Hematopoietic multipotent progenitor cell treated with erythropoietin and hydrocortisone succinate and interleukin-3 and kit ligand, for 8 days (in vitro differentiated cells): ENCODE results near the gene CENPO.

Experiments
- DNase-seq: peaks from one replicate; pipeline ENCODE4 v3.0.0-alpha.2; 2015

CENPO gene

DNA sequence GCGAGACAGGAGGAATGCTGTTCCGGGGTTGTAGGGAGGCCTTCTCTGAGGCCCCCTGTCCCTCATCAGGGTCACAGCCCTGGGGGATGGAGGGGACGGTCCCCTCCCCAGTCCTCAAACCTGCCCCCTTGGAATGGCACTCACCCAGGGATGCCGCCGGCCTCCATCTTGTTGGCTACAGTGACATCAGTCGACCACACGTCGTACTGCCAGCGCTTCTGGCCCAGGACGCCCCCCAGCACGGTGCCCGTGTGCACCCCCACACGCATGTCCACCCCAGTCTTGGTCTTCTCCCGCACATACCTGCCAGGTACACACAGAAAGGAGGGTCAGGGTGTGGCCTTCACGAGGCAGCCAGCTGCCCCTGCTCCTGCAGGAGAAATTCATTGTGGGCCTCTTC, 46.5 kb downstream of the CENPO start:
- DNase-seq: no peak

DNA sequence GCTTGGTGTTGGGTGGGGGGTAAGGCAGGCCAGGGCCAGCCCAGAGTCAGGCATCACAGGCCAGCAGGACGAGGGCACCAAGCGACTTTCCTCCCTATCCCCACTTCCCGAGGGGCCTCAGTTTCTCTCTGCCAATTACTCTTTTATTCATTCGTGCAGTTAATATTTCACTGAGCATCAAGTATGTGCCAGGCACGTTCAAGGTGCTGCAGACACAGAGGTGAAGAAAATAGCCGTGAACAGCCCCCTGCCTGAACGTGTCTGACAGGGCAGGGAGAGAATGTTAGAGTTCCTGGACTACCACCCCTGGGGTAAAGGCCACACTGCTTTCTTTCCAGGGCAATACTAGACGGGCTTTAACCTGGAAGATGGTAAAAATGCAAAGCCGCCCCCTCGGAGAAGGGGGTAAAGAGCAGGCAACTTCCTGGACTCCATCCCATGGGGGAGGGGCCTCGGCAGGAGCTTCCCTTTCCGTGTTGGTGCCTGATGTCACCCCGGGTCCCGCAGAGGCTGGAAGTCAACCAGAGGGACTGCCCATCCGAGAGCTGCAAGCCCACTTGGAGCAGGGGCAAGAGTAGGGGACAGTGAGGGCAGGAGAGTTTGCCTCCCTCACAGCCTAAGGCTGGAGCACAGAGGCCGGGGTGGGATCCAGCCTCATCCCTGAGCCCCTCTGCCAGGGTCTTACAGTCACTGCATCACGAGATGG, 47.1 kb downstream of the CENPO start:
- no peak for DNase-seq

DNA sequence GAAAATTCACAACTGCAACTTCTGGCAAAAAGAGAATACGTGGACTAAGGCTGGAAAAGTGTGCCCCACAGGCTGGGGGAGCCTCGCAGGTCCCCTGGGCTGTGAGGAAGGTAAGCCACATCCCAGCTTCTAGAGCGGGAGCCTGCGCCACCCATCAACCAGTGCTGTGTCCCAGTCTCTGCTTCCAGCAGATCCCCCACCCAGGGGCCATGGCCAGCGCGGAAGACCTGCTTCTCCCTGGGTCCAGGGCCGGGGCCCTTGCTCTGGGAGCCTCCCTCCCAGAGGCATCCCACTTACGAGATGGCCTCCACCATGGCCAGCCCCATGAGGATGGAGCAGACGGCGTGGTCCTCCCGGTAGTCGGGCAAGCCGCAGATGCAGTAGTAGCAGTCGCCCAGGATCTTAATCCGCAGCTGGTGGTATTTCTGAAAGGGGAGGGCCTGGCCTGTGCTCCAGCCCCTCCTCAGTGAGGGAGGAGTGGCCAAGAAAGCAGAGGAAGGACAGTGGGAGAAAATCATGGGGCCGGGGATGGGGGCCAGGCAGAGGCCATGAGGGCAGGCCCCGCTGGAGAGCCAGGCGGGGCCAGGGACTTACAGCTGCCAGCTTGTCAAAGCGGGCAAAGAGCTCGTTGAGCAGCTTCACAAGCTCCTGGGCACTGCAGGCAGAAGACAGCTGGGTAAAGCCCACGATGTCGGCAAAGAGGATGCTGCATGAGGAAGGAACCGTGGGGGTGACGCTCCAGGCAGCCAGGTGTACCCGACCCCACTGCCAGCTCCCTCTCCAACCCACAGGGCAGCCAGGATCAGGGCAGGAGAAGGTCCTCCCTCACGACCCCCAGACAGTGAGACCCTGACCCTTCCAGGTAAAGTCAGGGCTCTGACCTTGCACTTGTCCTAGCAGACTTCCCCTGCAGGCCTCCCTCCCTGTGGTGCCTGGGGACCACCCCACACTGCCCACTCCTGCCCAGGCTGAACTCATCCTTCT, 48.0 kb downstream of the CENPO start:
- no peak for DNase-seq

DNA sequence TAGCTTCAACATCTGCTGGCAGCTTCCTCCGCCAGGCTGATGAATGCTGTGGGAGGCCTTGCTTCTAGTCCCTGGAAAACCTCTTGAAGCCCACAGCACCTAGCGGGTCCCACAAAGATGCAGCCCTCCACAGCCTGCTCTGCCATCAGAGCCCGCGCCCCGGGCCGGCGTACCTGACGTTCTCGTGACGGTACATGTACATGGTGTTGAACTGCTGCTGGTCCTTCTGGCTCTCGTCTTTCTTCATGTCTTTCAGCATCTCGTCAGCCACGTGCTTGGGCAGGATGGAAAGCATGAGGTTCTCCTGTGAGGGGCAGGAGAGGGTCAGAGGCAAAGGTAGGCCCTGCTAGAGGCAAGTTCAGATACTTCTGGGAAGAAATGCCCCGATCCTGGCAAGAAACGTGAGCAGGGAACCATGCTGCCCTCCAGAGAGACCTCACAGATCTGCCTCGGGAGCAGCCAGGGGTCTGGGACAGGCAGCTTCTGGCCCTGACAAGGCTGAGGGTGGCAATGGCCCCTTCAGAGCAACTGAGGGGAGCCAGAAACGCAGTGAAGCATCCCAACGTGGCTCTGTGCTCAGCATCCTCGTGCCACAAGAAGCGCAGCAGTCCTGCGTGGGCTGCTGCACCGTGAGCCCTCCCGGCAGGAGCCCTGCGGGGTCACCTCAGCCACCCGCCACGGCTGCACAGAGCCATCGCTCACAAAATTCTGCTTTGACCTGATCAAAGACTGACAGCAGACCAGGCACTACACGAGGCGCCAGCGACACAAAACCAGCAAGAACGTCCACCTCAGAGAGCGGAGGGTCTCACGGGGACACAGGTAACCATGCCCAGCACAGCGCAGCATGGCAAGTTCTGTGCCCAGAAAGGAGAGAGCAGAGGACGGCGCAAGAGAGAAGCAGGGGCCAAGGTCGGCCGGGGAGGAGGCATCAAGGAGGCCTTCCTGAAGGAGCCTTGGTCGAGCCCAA, 49.1 kb downstream of the CENPO start:
- DNase-seq: no peak

DNA sequence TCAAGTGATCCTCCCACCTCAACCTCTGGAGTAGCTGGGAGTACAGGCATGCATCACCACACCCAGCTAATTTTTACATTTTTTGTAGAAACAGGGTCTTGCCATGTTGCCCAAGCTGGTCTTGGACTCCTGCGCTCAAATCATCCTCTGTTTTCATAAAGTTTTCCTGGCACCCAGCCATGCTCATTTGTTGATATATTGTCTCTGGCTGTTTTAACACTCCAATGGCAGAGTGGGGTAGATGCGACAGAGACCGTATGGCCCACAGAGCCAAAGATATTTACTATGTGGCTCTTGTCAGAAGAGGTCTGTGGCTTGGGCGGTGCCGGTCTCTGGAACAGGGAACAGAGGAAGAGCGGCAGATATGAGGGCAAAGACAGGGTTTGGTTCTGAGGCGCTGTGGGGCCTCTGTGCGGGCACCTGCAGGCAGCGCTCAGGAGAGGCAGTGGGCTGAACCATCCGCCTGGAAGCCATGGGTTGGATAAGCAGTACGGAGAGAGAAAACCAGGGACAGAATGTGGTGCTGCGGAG, 50.2 kb downstream of the CENPO start:
- DNase-seq: no peak

DNA sequence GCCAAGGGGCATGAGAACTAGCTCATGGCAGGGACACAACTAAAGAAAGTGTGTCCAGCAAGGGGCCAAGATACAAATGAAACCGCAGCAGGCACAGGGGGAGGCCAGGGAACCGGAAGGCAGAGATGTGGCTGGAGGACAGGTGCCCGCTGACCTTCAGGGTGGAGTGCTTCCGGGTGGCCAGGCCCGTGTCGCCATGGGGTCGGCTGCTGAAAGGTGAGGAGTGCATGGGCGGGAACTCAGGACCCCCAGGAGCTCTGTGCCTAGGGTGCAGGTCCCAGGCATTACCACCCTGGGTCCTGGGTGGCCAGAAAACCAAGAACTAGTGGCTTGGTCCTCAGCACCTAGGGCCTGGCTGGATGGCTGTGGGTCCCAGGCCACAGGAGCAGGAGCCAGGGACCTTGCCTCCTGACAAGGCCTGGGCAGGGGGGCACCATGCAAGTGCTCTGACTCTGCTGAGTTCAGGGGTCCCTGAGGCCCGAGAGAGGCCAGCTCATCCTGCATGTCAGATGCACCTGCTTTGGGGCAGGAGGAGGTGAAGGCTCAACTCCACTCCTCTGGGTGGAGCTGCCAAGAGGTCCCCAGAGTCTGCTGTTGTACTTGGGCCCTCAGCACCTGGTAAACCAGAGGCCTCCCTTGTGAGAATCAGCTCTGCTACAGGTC, 50.9 kb downstream of the CENPO start:
- DNase-seq: no peak

DNA sequence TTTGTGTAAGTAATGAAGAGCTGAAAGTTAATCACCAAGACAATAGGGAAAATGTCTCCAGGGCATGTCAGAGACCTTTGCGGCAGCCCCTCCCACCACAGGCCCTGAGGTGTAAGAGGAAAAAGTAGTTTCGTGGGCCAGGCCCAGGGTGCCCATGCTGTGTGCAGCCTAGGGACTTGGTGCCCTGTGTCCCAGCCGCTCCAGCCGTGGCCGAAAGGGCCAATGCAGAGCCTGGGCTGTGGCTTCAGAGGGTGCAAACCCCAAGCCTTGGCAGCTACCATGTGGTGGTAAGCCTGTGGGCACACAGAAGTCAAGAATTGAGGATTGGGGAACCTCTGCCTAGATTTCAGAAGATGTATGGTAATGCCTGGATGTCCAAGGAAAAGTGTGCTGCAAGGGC, 52.5 kb downstream of the CENPO start:
- DNase-seq: no peak

DNA sequence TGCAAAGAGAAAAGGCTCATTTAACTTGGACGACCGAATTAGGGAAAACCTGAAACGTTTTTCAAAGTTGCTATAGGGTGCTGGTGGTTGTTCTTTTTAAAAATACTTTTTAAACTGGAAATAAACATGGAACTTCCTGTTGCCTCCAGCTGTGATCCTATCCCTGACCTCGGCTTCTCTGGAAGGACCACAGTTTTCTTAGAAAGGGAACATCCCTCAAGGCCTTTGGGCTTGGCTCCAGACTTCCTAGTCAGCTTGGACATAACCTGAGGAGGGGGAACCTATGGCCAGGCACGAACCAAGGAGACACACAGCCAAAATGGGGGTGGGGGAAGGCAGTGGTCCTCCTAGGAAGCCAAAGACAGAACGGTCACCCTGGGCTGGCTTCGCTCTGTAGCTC, 57.7 kb downstream of the CENPO start:
- no peak for DNase-seq

DNA sequence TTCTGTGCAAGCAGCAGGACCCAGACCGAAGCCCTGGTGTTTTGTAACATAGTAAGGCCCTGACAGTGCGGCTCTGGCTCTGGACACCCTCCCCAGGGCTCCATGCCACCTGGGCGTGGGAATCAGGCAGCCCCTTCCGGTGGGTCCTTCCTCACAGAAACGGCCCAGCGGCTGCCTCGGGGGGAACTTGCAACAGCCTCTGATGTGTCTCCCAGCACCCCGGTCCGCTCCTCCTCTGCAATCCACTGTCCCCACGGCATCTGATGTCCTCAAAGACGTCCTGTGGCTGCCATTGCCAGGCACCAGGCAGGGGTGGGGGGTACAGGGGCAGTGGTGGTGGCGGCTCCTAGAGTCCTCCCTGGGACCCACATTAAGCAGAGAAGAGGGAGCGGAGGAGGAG, 58.8 kb downstream of the CENPO start:
- no peak for DNase-seq

DNA sequence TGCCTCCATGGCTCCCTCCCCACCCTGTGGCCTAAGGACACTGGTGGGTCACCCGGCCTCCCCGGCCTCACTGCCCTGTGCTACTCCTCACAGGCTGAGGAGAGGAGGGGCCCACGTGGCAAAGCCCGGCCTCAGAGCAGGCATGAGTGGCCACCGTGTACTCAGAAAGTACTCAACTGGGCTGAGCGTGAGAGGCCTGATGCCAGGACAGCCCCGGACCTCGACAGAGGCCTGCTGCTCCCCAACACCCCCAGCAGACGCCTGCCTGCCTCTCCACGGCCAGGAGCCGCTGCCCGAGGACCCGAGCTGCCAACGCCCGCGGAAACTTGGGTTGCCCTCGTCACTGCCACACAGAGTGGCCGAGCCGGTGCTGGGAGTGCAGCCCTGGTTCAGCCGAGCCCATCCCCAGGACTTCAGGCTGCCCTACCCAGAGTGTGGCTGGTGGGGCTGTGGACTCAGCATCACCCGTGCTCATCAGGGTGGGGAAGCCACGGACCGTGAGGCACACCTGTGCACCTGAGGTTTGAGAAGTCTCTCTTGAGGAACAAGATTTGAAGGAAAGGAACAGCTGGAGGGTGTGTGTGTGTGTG, 59.3 kb downstream of the CENPO start:
- no peak for DNase-seq

DNA sequence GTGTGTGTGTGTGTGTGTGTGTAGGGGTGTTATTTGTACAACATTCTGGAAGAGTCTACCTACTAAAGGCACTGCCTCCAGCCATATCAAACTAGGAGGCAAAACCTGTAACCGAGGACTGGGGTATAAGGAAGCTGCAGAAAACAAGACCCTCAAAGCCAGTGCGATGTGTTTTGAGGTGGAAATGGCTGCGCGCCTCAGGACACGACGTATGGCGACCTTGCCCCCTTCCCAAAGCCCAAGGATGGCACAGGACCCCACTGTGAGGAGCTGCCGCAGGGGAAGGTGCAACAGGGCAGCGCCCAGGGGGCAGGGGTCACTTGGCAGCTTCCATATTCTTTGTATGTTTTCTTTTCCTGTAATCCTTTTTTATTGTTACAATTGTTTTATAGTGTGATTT, 59.8 kb downstream of the CENPO start:
- no peak for DNase-seq

DNA sequence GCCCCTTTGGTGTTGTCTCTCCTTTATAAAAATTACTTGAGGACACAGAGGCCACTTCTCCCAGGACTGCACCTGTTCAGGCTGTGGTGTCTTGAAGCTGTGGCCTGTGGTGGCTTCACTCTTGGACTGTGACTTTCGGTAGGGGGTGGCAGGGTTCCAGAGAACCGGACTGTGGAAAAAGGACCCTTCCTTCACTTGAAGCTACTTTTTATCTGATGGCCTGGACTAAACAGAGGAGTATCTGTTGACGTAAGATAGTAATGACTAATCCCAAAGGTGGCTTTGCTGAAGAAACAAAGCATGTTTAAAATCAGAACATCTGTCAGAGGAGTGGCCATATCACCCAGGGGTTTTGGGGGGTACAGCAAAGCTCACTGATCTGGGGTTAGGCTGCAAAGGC, 60.8 kb downstream of the CENPO start:
- no peak for DNase-seq

DNA sequence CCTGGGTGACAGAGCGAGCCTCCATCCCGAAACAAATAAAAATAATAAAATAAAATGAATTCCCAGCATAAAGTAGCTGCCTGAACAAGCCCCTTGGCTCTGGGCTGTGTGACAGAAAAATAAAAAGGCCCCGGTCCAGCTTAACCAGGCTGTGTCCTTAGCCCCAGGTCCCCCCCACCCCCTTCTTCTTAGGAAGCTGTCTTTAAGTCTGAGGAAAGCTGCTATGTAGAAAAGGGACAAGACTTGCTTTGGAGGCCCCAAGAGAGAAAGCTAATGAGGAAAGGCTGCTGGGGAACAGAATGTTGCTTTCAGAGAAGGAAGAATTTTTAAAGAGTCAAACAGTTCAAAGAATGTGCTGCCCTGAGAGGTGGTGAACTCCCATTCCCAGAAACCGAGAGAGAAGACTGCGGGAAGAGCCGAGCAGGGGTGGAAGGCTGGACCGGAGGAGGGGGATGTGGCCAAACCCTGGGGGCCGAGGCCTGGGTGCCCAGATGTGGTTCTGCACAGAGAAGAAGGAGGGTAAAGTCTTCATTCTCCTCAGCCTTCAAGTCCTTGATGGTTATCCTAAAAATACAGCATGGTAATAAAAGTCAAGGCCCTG, 61.9 kb downstream of the CENPO start:
- no peak for DNase-seq

DNA sequence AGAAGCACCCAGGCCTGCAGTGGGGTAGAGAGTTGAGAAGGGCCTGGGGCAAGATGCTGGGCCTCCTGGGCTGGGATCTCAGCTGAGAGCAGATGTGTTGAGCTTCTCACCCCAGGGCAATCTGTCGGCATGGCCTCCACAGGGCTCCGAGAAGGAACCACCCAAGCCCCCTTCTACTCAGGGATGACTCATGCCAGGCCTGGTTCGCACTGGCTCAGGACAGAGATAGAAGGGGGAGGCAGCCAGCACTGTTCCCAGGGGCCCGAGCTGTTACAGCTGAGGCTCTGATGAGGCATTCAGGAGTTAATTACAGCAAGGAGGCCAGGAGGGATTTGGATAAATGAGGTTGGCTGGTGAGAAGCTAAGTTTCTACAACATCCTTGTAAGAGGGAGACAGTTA, 62.5 kb downstream of the CENPO start:
- DNase-seq: no peak

DNA sequence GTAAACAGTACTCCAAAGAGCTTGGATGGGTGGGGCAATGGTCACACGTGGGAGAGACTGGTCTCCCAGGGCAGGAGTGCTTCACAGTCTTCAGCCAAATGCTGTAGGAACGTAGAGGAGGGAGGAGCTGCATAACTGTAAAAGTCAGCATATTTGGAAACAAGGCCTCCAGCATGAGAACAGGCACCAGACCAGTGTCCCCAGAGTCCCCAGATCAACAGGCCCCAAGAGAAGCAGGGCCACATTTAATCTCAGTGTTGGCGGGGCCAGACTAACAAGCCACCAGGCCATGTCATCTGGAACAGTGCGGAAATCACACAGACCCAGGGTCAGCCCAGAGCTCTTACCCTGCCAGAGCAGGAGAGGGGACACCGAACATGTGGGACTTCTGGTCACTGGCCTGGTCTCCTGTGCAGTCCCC, 63.6 kb downstream of the CENPO start:
- no peak for DNase-seq

DNA sequence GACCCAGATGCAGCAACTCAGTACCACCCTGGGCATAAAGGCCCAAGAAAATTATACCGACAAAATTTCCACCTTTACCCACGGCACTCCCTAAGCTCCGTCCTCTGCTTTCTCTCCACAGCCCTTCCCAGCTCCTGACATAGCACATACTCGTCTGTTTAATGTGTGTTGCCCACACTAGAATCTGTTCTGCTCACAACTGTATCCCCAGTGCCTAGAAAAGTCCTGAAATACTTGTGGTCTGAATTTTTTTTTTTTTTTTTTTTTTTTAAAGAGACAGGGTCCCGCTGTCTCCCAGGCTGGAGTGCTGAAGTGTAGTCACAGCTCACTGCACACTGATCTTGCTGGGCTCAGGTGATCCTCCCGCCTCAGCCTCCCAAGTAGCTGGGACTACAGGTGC, 64.5 kb downstream of the CENPO start:
- no peak for DNase-seq

DNA sequence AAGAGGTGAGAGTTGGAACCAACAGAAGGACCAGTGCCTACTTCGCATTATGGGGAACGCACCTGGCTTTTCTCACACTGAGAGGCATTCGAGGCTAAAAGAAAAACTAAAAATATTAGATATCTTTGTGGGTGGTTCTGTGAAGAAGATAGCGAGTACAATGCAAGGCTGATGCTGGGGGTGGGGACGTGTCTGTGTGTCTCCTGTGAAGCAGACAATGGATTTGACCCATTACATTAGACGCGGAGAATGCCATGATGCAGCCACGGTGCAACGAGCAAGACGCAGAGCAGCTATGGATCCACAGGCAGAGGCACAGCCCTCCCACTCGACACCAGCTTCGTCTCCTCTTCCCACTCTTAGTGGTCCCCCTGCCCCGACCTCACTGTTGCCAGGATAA, 65.8 kb downstream of the CENPO start:
- DNase-seq: no peak

DNA sequence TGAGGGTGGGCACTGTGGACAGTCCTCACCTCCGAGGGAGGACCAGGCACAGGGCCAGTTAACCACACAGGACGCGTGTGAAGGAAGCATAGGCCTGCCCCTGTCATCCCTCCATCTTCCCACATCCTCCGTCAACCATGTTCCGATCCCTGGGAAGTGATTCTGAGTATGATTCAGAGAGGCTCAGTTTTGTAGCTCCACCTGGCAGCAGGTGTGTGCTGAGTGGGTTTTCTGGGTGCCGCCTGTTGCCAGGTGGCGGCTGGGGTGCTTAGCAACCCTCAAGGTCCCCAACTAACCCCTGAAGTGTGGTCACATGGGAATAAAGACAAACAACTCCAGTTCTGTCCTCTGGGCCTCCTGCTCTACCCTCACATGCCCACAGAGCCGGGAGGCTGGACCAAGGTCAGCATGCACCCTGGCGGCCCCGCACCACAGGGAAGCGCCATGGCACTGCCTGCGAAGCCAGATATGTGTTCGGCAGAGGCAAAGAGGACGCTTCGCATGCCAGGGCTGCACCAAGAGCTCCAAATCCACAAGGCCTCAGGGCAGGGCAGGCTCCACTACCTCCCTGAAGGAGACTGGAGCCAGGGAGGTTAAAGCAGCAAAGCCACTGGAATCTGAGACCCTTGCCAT, 66.9 kb downstream of the CENPO start:
- DNase-seq: no peak

DNA sequence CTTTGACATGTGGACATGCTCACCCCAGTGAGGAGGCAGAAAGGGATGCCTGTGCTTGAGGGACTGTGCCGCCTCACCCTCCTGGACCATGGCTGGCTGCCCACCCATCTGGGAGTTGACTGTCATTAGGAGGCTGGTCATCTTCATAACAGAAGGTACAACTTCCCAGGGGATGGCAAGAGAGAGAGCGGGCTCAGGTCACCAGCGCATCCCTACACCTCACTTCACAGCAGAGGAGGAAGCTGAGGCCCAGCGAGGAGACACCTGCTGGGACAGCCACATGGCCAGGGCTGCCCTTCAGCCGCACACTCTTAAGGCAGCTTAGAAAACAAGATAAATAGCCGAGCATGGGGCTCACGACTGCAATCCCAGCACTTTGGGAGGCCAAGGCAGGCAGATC, 67.4 kb downstream of the CENPO start:
- DNase-seq: no peak

DNA sequence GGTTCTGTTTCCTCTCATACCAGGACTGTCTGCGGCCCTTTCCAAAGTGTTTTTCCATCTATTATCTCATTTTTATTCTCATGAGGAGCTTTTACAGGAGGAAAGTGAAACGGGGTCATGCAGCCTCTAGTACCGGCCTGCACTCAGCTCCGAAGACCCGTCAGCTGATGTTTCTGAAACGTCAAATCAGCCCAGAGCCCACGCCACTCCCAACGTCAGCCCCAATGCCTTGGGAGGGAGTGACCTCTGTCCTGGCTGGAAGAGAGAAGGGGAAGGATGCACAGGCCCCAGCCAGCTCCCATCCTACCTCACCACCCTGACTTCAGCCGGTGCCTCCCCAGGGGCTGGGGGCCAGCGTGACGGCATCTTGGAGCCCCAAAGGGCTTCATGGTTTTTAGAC, 68.3 kb downstream of the CENPO start:
- DNase-seq: no peak

DNA sequence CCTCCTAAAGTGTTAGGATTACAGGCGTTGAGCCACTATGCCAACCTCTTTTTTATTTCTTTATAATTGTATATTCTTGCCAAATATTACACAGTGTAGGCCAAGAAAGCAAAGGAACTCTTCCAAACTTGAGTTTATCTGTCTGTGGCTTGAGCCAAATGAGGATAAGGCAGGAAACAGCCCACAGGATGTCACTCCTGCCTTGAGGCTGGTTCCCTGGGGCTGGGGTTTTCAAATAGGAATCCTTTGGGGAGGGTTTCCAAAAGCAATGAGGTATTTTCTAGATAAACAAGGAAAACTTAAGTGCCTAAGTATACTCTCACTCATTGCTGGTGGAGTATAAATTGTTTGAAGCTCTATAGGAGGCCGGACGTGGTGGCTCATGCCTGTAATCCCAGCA, 70.4 kb downstream of the CENPO start:
- no peak for DNase-seq
